ENCODE data around the gene SLC35D3.

- TF ChIP-seq CTCF (IDR thresholded peaks at IDR 0.05; ENCODE audit: low read depth, low read length, poor library complexity, severe bottlenecking): no peak
- TF ChIP-seq EZH2phosphoT487 (IDR thresholded peaks at IDR 0.05; ENCODE audit: borderline replicate concordance, low read length): no peak
Observed at GRCh38 chr6:136959471-136959891, 37.4 kb downstream of the SLC35D3 start.
